Astrocyte (in vitro differentiated cells and primary cell): Measurements from ENCODE around the gene DHX35.

Experiments
- EZH2 ChIP-seq: IDR thresholded peaks from 2 replicates; pipeline ENCODE4 v1.6.1; 2012; ENCODE audit warnings: mild to moderate bottlenecking, low read length, inconsistent platforms; ENCODE audit not compliant: insufficient read depth
- TF ChIP-seq, protein P1 (sequence below): IDR thresholded peaks from 2 replicates; pipeline ENCODE4 v1.5.1; 2011; ENCODE audit warnings: low read depth, mild to moderate bottlenecking, inconsistent platforms, low read length, moderate library complexity; ENCODE audit not compliant: insufficient read depth

DNA sequence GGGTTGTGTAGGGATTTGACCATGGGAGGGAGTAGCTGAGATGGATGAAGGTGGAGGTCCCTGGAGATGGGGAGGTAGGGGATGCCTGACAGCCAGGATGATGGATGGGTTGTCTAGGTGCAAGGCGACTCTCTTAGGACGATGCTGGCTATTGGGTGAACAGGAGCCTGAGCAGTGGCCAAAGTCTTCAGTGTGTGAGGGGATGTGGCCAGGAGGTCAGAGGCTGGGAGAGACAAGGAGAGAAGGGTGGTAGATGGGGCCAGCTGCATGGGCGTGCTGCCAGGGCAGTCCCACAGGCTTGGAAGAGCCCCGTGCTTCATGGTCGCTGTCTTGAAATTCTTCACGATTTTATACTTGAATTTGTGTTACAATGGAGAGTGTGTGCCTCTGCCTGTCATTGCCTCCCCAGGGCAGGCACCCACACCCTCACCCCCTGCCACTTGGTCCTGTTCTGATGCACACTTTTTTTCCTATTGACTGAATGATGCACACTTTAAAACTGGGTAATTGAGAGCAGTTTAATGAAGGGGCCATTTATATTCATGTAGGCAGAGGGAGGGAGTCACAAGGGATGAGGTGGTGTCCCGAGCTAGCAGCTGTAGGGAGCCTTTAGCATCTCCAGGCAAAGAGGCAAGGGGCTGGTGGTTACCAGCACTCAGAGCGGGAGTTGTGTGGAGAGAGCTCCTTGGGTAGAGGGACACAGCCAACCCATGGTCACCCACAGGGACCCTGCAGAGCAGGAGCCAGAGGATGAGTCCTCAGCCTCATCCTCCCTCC, 120.7 kb downstream of the DHX35 start:
- TF ChIP-seq, protein P1, sequence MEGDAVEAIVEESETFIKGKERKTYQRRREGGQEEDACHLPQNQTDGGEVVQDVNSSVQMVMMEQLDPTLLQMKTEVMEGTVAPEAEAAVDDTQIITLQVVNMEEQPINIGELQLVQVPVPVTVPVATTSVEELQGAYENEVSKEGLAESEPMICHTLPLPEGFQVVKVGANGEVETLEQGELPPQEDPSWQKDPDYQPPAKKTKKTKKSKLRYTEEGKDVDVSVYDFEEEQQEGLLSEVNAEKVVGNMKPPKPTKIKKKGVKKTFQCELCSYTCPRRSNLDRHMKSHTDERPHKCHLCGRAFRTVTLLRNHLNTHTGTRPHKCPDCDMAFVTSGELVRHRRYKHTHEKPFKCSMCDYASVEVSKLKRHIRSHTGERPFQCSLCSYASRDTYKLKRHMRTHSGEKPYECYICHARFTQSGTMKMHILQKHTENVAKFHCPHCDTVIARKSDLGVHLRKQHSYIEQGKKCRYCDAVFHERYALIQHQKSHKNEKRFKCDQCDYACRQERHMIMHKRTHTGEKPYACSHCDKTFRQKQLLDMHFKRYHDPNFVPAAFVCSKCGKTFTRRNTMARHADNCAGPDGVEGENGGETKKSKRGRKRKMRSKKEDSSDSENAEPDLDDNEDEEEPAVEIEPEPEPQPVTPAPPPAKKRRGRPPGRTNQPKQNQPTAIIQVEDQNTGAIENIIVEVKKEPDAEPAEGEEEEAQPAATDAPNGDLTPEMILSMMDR, result no peak
- no peak for TF ChIP-seq EZH2
